CD4-positive, alpha-beta T cell treated with Interleukin-10 for 1 hour (primary cell): Measurements from ENCODE around the gene BEND6.

Experiments
- DNase-seq: peaks from one replicate; pipeline ENCODE4 v3.0.0-alpha.2; 2020

The BEND6 gene, protein sequence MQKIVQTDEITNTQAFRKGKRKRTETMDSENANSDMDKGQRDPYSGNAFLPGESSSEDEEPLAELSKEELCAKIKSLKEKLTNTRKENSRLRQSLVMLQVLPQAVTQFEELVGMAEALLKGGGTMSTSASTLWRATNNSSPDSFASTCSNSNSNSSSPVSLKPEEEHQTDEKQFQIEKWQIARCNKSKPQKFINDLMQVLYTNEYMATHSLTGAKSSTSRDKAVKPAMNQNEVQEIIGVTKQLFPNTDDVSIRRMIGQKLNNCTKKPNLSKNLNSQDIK

GRCh38 chr6:56954403-56955170 lies at the start of gene BEND6:
Gene BEND6 (plus strand): TSS chr6:56955107. CDS start chr6:56981811, 26,704 bp downstream.
- peak; percentile 2 for DNase-seq

GRCh38 chr6:56905378-56905777 lies 49.5 kb upstream of the BEND6 start:
- no peak for DNase-seq

GRCh38 chr6:56906752-56907151 lies 48.2 kb upstream of the BEND6 start:
- DNase-seq = no peak

GRCh38 chr6:56909115-56909907 lies 45.6 kb upstream of the BEND6 start:
- no peak for DNase-seq

- DNase-seq = no peak
These were observed 43.1 kb upstream of the BEND6 start for GRCh38 chr6:56911847-56912246.

DNA sequence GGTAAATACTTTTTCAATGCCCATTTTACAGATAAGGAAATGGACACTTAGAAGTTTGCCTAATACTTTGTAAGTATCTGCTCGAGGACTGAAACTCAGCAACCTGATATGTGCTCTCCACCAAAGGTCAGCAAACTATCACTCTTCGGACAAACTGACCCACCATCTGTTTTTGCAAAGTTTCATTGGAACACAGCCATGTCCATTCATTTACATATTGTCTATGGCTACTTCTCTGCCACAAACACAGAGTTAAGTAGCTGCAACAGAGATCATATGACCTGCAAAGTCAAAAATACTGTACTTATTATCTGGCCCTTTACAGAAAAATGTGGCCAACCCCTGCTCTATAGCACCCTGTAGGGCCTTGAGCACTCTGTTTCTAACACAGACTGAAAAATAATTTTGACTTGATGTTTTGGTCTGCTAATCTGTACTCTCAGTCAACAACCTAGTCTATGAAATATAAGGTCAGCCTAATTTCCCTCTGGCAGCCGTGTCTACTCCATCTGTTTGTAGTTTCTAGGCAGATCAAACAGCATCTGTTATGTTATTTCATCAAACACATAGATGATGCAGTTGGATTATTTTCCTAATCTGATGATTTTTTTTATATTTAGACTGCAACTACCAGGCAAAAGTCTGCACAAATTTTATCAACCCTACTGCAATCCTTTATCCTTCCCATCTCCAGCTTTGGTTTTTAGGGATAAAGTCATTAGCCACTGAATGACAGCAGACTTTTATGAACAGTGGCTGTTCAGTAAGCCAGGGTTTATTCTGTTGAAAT lies 41.4 kb upstream of the BEND6 start:
- no peak for DNase-seq

GRCh38 chr6:56914798-56915658 lies 39.9 kb upstream of the BEND6 start:
- no peak for DNase-seq

DNA sequence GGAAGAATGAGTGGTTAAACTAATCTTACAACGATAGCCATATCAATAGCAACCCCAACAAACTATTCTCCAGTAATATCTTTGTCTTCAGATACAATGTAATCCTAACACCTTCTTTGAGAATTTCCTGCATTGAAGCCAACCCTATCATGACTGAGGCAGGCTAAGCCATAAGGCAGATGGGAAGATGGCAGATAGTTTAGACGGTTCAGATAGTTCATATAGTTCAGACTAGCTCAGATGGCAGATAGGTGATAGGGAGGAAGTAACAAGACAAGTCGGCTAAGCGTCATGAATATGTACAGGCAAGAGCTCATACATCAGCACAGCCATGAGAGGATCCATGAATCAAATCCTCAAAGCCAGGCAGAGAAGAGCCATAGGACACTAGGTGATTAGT lies 39.1 kb upstream of the BEND6 start:
- DNase-seq = no peak

GRCh38 chr6:56916849-56917551 lies 37.9 kb upstream of the BEND6 start:
- DNase-seq = no peak

DNA sequence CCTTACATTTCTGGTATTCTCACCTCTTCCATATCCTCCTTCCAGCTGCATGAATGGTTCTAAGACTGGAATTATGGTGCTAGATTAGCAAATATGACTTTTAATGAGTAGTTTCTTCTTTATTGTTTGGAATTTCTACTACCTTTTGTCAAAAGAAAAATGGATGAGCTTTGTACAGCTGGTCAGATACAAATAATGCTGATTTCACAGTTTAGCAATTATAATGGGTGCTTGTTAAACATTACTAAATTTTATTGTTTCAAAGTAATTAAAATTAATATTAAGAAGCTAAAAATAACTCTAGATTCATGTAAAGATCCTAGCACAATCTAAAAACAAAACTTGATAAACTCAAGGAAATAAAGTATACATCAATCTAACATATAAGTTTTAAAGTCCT lies 32.3 kb upstream of the BEND6 start:
- DNase-seq = no peak

- no peak for DNase-seq
These were observed 31.3 kb upstream of the BEND6 start for GRCh38 chr6:56923565-56923964.

- no peak for DNase-seq
These were observed 27.1 kb upstream of the BEND6 start for GRCh38 chr6:56927538-56928453.

GRCh38 chr6:56930846-56931245 lies 24.1 kb upstream of the BEND6 start:
- DNase-seq = no peak

- no peak for DNase-seq
These were observed 21.9 kb upstream of the BEND6 start for GRCh38 chr6:56932910-56933477.

DNA sequence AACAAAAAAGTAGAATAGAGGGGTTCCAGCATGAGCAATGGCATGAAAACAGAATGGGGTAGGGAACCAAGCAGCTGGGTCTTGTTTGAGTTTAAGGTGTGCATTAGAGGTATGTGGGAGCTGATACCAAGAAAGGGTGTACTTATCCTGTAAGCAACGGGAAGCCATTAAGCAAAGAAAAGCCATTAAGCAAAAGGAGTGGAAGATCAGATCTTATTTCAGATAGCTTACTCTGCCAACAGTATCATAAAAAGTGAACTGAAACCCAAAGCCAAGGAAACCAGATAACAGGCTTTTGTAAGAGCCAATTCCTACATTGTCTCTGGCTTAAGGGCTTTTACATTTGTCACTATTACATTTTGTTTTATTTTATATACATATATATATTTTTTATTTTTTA lies 21.3 kb upstream of the BEND6 start:
- DNase-seq = no peak

DNA sequence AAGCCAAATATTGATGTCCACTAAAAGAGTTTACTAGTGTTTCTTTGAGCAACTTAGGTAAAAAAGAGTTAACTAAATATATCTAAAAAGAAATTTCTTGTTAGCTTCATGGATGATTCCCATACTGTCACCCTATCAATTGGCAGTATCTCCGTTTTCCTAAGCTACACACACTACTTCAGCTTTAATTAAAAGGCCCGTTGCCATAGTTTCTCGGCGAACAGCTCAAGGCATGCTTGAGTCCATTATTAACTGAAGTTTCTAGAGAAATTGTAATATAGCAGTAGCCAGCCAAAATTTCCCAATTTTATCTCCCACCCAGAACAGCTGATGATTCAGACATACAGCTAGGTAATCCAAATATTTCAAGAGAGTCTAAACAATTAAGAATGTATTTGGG lies 20.0 kb upstream of the BEND6 start:
- no peak for DNase-seq

DNA sequence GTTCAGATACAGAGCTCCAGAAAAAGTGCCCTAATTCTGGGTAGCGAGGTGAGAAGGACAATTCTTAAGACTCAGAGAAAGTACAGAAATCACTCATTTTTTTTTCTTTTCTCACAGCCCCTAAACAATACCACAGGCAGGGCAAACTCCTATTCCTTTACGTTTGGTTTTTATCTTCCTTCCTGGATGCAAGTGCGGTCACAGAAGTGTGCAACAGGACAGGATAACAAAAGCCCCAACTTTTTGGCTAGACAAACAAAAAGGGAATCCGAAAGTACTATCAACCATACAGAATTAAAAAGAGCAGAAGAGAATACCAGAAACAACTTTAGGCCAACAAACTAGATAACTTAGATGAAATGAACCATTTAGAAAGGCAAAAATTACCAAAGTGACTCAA lies 18.4 kb upstream of the BEND6 start:
- no peak for DNase-seq

GRCh38 chr6:56938649-56939191 lies 16.2 kb upstream of the BEND6 start:
- DNase-seq = no peak

DNA sequence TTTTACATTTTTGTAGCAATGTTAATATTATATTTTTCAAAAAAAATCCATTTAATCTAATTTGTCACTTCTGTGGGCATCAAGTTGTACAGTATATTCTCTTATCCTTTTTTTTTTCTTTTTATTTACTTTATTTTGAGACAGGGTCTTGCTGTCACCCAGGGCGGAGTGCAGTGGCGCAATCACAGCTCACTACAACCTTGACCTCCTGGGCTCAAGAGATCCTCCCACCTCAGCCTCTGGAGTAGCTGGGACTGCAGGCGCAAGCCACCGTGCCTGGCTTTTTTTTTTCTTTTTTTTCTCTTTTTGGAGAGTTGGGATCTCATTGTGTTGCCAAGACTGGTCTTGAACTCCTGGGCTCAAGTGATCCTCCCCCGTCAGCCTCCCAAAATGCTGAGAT lies 14.4 kb upstream of the BEND6 start:
- DNase-seq = no peak
